ENCODE data around the gene XPR1. TPM values are rescaled to one million over a fixed set of nuclear protein-coding genes. Genes with fewer than 3 reads are reported as not detected.

The XPR1 gene
- total RNA-seq, 4 donors from 2014 or later, result 15.8 to 26.7 (median 22.8) TPM

GRCh38 chr1:180939073-180939710, 307.4 kb downstream of the XPR1 start:
- DNase-seq (ENCODE audit: extremely low spot score), result no peak
- no peak for TF ChIP-seq CTCF (IDR thresholded peaks at IDR 0.05)
- 78% methylated on average over 9 of the region's 9 CpGs for WGBS
- Histone ChIP-seq H3K27me3 (no peaks in the 10 kb centered on the region), H3K36me3 (peaks cover 12 to 93% (median 75%) of the 10 kb centered on the region in 4 donors), H3K9me3 (no peaks in the 10 kb centered on the region), H3K4me3 (no peak overlapping the region), H3K27ac (replicated peaks in 1 of 4) (no peak overlapping the region), H3K4me1 (no peaks in the 10 kb centered on the region)
- intact Hi-C loops (cut with DNase I), result no loop called here

GRCh38 chr1:180939711-180940103, 307.9 kb downstream of the XPR1 start:
- DNase-seq (ENCODE audit: extremely low spot score), result no peak
- TF ChIP-seq POLR2AphosphoS5 (IDR thresholded peaks at IDR 0.05) (no peak), EP300 (IDR thresholded peaks at IDR 0.05) (no peak), CTCF (IDR thresholded peaks at IDR 0.05) (no peak), POLR2A (IDR thresholded peaks at IDR 0.05; ENCODE audit: low read depth) (no peak)
- Histone ChIP-seq H3K36me3 (peaks cover 16 to 93% (median 75%) of the 10 kb centered on the region in 4 donors), H3K27ac (replicated peaks in 1 of 4) (no peak overlapping the region), H3K27me3 (no peaks in the 10 kb centered on the region), H3K4me3 (no peak overlapping the region), H3K4me1 (no peaks in the 10 kb centered on the region), H3K9me3 (no peaks in the 10 kb centered on the region)
- 92% methylated on average over 3 of the region's 3 CpGs for WGBS
- intact Hi-C loops (cut with DNase I), result no loop called here

Small RNA genes within 50 kb of the gene (small RNA-seq; reads per million reads assigned to genes)
- 0 reads per million in 3 donors for gene RF00026

Other genes with a start within 250 kb of the XPR1 start
- 10 to 100 TPM; 33.3 to 44.0 (median 42.6) TPM for gene ACBD6, start 129.4 kb upstream of the XPR1 start, total RNA-seq
- gene OVAAL, start 73.1 kb upstream of the XPR1 start, total RNA-seq, result not detected

Measured in esophagus muscularis mucosa (tissue), 4 donors.